ENCODE measurements around the gene IGSF1. TPM values are rescaled to one million over a fixed set of nuclear protein-coding genes. Genes with fewer than 3 reads are reported as not detected.

Gene IGSF1
- total RNA-seq, 1 experiment from 2014 or later: 0.79 TPM

DNA sequence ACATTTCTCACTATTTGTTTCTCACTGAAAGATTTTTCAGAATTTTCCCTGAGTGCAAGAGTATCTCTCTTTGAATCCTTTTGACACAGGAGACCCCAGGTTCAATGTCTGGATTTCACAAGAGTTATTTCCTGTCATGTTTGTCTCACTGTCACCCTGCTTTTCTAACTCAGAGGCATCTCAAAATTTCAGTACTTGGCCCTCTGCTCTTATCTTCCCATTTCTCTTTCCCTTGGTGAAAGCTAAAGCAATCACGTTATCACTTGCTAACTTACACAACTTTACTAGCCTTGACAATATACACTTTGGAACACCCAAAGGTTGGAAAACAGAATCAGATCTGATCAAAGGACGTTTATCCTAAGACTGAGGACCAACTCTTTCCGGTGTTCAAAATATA lies 17.3 kb downstream of the IGSF1 start:
- DNase-seq (ENCODE audit: low read depth, low spot score) (no peak), ATAC-seq (no peak)
- H2AFZ ChIP-seq (ENCODE audit: low read depth, low read length, poor library complexity, severe bottlenecking): no peak overlapping the region
- H3K9me2 ChIP-seq (ENCODE audit: insufficient read depth): no peaks in the 10 kb centered on the region
- TF ChIP-seq, protein P1, sequence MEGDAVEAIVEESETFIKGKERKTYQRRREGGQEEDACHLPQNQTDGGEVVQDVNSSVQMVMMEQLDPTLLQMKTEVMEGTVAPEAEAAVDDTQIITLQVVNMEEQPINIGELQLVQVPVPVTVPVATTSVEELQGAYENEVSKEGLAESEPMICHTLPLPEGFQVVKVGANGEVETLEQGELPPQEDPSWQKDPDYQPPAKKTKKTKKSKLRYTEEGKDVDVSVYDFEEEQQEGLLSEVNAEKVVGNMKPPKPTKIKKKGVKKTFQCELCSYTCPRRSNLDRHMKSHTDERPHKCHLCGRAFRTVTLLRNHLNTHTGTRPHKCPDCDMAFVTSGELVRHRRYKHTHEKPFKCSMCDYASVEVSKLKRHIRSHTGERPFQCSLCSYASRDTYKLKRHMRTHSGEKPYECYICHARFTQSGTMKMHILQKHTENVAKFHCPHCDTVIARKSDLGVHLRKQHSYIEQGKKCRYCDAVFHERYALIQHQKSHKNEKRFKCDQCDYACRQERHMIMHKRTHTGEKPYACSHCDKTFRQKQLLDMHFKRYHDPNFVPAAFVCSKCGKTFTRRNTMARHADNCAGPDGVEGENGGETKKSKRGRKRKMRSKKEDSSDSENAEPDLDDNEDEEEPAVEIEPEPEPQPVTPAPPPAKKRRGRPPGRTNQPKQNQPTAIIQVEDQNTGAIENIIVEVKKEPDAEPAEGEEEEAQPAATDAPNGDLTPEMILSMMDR (IDR thresholded peaks at IDR 0.05 in 2 of 3, conservative IDR thresholded peaks at IDR 0.05 in 1 of 3; ENCODE audit: borderline replicate concordance in 1 of 3, insufficient read depth in 1 of 3, low read depth in 2 of 3, low read length in 2 of 3): no peak
- TF ChIP-seq ZNF274 (IDR thresholded peaks at IDR 0.05; ENCODE audit: low read depth, low read length) (no peak), ZFX (IDR thresholded peaks at IDR 0.05) (no peak), EZH2phosphoT487 (IDR thresholded peaks at IDR 0.05; ENCODE audit: borderline replicate concordance) (no peak), FOSL1 (IDR thresholded peaks at IDR 0.05; ENCODE audit: low read depth) (no peak), CBX3 (IDR thresholded peaks at IDR 0.05; ENCODE audit: low read depth) (no peak), SRF (IDR thresholded peaks at IDR 0.05; ENCODE audit: low read depth) (no peak), ELF1 (IDR thresholded peaks at IDR 0.05; ENCODE audit: borderline replicate concordance, low read depth) (no peak), YY1 (IDR thresholded peaks at IDR 0.05; ENCODE audit: extremely low read depth, insufficient replicate concordance, low read depth, low read length) (no peak), JUND (IDR thresholded peaks at IDR 0.05) (no peak), ZBTB33 (IDR thresholded peaks at IDR 0.05; ENCODE audit: extremely low read depth, insufficient replicate concordance, low read length) (no peak), POLR2A (IDR thresholded peaks at IDR 0.05; ENCODE audit: borderline replicate concordance, extremely low read depth, insufficient read depth, insufficient read length) (no peak), MAX (IDR thresholded peaks at IDR 0.05) (no peak), RAD21 (IDR thresholded peaks at IDR 0.05; ENCODE audit: low read depth) (no peak), CEBPB (IDR thresholded peaks at IDR 0.05; ENCODE audit: low read depth) (no peak), SP1 (IDR thresholded peaks at IDR 0.05; ENCODE audit: low read depth) (no peak), EGR1 (IDR thresholded peaks at IDR 0.05; ENCODE audit: low read depth) (no peak), EZH2 (IDR thresholded peaks at IDR 0.05) (no peak)
- no peak overlapping the region for H3K4me3 ChIP-seq (replicated peaks in 1 of 2; ENCODE audit: low read depth in 1 of 2, low read length in 2 of 2)
- H3K79me2 ChIP-seq (ENCODE audit: insufficient read depth, low read length): no peaks in the 10 kb centered on the region
- no peak overlapping the region for H3K4me2 ChIP-seq (ENCODE audit: low read length)
- RAD21 ChIA-PET (ENCODE audit: low non-redundant PET in 1 of 2, low total read pairs in 2 of 2, uncharacterized antibody in 2 of 2, unreplicated experiment in 2 of 2): no interaction called here
- H3K27me3 ChIP-seq (ENCODE audit: insufficient read depth, low read length): no peaks in the 10 kb centered on the region
- no TSS peak for BruUV-seq (replicated peaks)
- POLR2A ChIA-PET: no interaction called here
- H3K9ac ChIP-seq (ENCODE audit: low read length): no peak overlapping the region
- H3K4me1 ChIP-seq (ENCODE audit: control insufficient read depth in 1 of 2, insufficient read depth in 2 of 2, low read length in 2 of 2): no peaks in the 10 kb centered on the region
- H3K36me3 ChIP-seq (ENCODE audit: control insufficient read depth in 1 of 2, insufficient read depth in 2 of 2, low read length in 2 of 2): no peaks in the 10 kb centered on the region
- no peak overlapping the region for H3K27ac ChIP-seq (ENCODE audit: low read depth, low read length)
- no peaks in the 10 kb centered on the region for H3K9me3 ChIP-seq (ENCODE audit: control insufficient read depth in 1 of 2, insufficient read depth in 1 of 2, low read depth in 1 of 2, low read length in 2 of 2)
- CTCF ChIA-PET: interaction anchor here (0.9 kb wide), 1 partner anchor 9 kb away, joined by 3 read pairs; no protein-coding TSS in a partner anchor
- intact Hi-C loops (cut with micrococcal nuclease): no loop called here
- no peaks in the 10 kb centered on the region for H4K20me1 ChIP-seq (ENCODE audit: insufficient read depth)
